Measurements from ENCODE around the gene VWC2L.

DNA sequence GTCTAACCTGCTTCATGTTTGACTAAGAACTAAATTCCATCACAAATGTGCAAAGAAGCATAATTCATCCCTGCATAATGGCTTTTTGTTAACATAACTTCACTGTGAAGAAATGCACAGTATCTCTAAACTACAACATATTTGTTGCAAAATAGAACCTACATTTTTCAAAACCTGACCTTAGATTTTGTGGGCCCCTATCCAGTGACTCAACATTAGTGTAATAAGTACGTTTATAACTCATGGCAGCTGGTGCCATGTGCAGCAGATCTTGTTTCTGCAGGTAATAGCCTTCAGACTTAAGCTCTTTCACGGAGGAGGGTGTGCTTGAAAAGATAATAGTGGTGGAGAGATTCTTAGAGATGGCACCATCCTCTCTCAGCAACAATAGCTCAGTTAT is 28.6 kb upstream of the VWC2L start:
- TF ChIP-seq, protein P1, sequence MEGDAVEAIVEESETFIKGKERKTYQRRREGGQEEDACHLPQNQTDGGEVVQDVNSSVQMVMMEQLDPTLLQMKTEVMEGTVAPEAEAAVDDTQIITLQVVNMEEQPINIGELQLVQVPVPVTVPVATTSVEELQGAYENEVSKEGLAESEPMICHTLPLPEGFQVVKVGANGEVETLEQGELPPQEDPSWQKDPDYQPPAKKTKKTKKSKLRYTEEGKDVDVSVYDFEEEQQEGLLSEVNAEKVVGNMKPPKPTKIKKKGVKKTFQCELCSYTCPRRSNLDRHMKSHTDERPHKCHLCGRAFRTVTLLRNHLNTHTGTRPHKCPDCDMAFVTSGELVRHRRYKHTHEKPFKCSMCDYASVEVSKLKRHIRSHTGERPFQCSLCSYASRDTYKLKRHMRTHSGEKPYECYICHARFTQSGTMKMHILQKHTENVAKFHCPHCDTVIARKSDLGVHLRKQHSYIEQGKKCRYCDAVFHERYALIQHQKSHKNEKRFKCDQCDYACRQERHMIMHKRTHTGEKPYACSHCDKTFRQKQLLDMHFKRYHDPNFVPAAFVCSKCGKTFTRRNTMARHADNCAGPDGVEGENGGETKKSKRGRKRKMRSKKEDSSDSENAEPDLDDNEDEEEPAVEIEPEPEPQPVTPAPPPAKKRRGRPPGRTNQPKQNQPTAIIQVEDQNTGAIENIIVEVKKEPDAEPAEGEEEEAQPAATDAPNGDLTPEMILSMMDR (IDR thresholded peaks at IDR 0.05): no peak
- TF ChIP-seq POLR2A (IDR thresholded peaks at IDR 0.05) (no peak), POLR2AphosphoS5 (IDR thresholded peaks at IDR 0.05) (no peak)

All from prostate gland (tissue), 2 donors.